Endothelial cell (in vitro differentiated cells): ENCODE measurements around the gene DCD. TPM values are rescaled to one million over a fixed set of nuclear protein-coding genes. Genes with fewer than 3 reads are reported as not detected.

Experiments
- DNase-seq: peaks from one replicate; pipeline ENCODE4 v3.0.0; 2021; ENCODE audit warnings: low spot score
- H3K27ac Mint-ChIP-seq: one replicate; pipeline ENCODE4 v1.8.0; 2021; ENCODE audit warnings: mixed read lengths, inconsistent platforms; ENCODE audit not compliant: unreplicated experiment
- H3K27me3 Mint-ChIP-seq: one replicate; pipeline ENCODE4 v1.8.0; 2021; ENCODE audit warnings: mild to moderate bottlenecking, moderate library complexity, mixed read lengths, inconsistent platforms; ENCODE audit not compliant: unreplicated experiment
- H3K36me3 Mint-ChIP-seq: one replicate; pipeline ENCODE4 v1.8.0; 2021; ENCODE audit warnings: mild to moderate bottlenecking, low read depth, mixed read lengths, inconsistent platforms; ENCODE audit not compliant: unreplicated experiment
- H3K4me1 Mint-ChIP-seq: one replicate; pipeline ENCODE4 v1.8.0; 2021; ENCODE audit warnings: mild to moderate bottlenecking, mixed read lengths, inconsistent platforms; ENCODE audit not compliant: unreplicated experiment
- H3K4me3 Mint-ChIP-seq: one replicate; pipeline ENCODE4 v1.8.0; 2021; ENCODE audit warnings: mild to moderate bottlenecking, mixed read lengths, inconsistent platforms; ENCODE audit not compliant: unreplicated experiment
- H3K9me3 Mint-ChIP-seq: one replicate; pipeline ENCODE4 v1.8.0; 2021; ENCODE audit warnings: mixed read lengths, inconsistent platforms; ENCODE audit not compliant: unreplicated experiment
- CTCF ChIP-seq: fragments of 200-600 bp; sonication (generic); IDR thresholded peaks from one replicate; pipeline ENCODE4 v1.5.0; 2021; ENCODE audit warnings: antibody characterized with exemption; ENCODE audit not compliant: unreplicated experiment
- total RNA-seq: library from RNA; stranded (reverse); fragmentation: NEBNext Ultra II Directional; extraction: Animal tissue kit (Norgen Biotek cat#: 25700); gene quantifications from one replicate; pipeline ENCODE4 v1.2.1, GENCODE V29; 2021; ENCODE audit not compliant: unreplicated experiment

DCD gene
- total RNA-seq, 1 donor from 2014 or later = not detected

- no peak for DNase-seq
Measured at GRCh38 chr12:54605138-54605970, 42.8 kb downstream of the DCD start.

GRCh38 chr12:54604436-54604835 lies 43.7 kb downstream of the DCD start:
- H3K27me3 Mint-ChIP-seq = peaks cover 3% of the 10 kb centered on the region
- no peak overlapping the region for H3K27ac Mint-ChIP-seq
- TF ChIP-seq CTCF = no peak
- no peak overlapping the region for H3K4me3 Mint-ChIP-seq
- peaks cover 17% of the 10 kb centered on the region for H3K4me1 Mint-ChIP-seq
- no peak for DNase-seq
- no peaks in the 10 kb centered on the region for H3K36me3 Mint-ChIP-seq
- no peaks in the 10 kb centered on the region for H3K9me3 Mint-ChIP-seq

More at GRCh38 chr12:54605138-54605970, 42.8 kb downstream of the DCD start:
- Mint-ChIP-seq H3K27ac (no peak overlapping the region), H3K9me3 (no peaks in the 10 kb centered on the region), H3K27me3 (peaks cover 3% of the 10 kb centered on the region), H3K36me3 (no peaks in the 10 kb centered on the region), H3K4me1 (peaks cover 17% of the 10 kb centered on the region), H3K4me3 (no peak overlapping the region)
- no peak for TF ChIP-seq CTCF

- DNase-seq = no peak
- Mint-ChIP-seq H3K27me3 (peaks cover 3% of the 10 kb centered on the region), H3K4me1 (peaks cover 17% of the 10 kb centered on the region)
Measured at GRCh38 chr12:54603872-54604271, 44.3 kb downstream of the DCD start.

GRCh38 chr12:54603173-54603814 lies 44.9 kb downstream of the DCD start:
- peak; percentile 81 for TF ChIP-seq CTCF
- no peaks in the 10 kb centered on the region for H3K36me3 Mint-ChIP-seq
- no peak overlapping the region for H3K27ac Mint-ChIP-seq
- H3K9me3 Mint-ChIP-seq = no peaks in the 10 kb centered on the region
- peak; percentile 71 for DNase-seq
- H3K4me1 Mint-ChIP-seq = peaks cover 13% of the 10 kb centered on the region
- H3K4me3 Mint-ChIP-seq = no peak overlapping the region
- peaks cover 3% of the 10 kb centered on the region for H3K27me3 Mint-ChIP-seq

More at GRCh38 chr12:54603872-54604271, 44.3 kb downstream of the DCD start:
- Mint-ChIP-seq H3K4me3 (no peak overlapping the region), H3K36me3 (no peaks in the 10 kb centered on the region), H3K9me3 (no peaks in the 10 kb centered on the region), H3K27ac (no peak overlapping the region)
- no peak for TF ChIP-seq CTCF

- Mint-ChIP-seq H3K9me3 (no peaks in the 10 kb centered on the region), H3K4me1 (peaks cover 8% of the 10 kb centered on the region), H3K27ac (no peak overlapping the region), H3K27me3 (peaks cover 2% of the 10 kb centered on the region), H3K36me3 (no peaks in the 10 kb centered on the region), H3K4me3 (no peak overlapping the region)
- no peak for DNase-seq
- no peak for TF ChIP-seq CTCF
Measured at GRCh38 chr12:54602661-54603060, 45.5 kb downstream of the DCD start.
